ENCODE results near the gene FAF2.

GRCh38 chr5:176553260-176554085 lies 105.3 kb downstream of the FAF2 start:
- TF ChIP-seq CTCF (IDR thresholded peaks at IDR 0.05; ENCODE audit: borderline replicate concordance, extremely low read depth, low read length, poor library complexity, severe bottlenecking) (no peak), EZH2 (IDR thresholded peaks at IDR 0.05; ENCODE audit: borderline replicate concordance, low read depth, low read length, severe bottlenecking) (no peak)
